GM23338 (cell line): ENCODE data around the gene CHRNB4.

Experiments
- CREB1 ChIP-seq: fragments of 250-450 bp; sonication (Bioruptor Pico); IDR thresholded peaks from 2 replicates; pipeline ENCODE4 v1.5.0; 2020; ENCODE audit warnings: low read depth, mild to moderate bottlenecking, moderate library complexity
- EZH2 ChIP-seq: fragments of 200-600 bp; sonication (generic); IDR thresholded peaks from one replicate; pipeline ENCODE4 v1.8.0; 2017; ENCODE audit warnings: antibody characterized with exemption, mild to moderate bottlenecking, low read depth; ENCODE audit not compliant: unreplicated experiment
- EZH2phosphoT487 ChIP-seq: fragments of 200-600 bp; sonication (generic); IDR thresholded peaks from one replicate; pipeline ENCODE4 v1.8.1; 2018; ENCODE audit warnings: antibody characterized with exemption; ENCODE audit not compliant: unreplicated experiment
- JUNB ChIP-seq: IDR thresholded peaks from one replicate; pipeline ENCODE4 v1.6.1; 2016; ENCODE audit warnings: antibody characterized with exemption; ENCODE audit not compliant: unreplicated experiment
- POLR2AphosphoS5 ChIP-seq: IDR thresholded peaks from 2 replicates; pipeline ENCODE4 v1.6.1; 2016; ENCODE audit warnings: antibody characterized with exemption, low read depth
- STAT1 ChIP-seq: IDR thresholded peaks from one replicate; pipeline ENCODE4 v1.6.1; 2016; ENCODE audit warnings: antibody characterized with exemption; ENCODE audit not compliant: unreplicated experiment
- ZNF114 ChIP-seq: fragments of 250-450 bp; sonication (Bioruptor Pico); IDR thresholded peaks from 2 replicates; pipeline ENCODE4 v1.5.0; 2020; ENCODE audit warnings: mild to moderate bottlenecking, moderate library complexity
- TF ChIP-seq, protein P1 (sequence below), 2 experiments: fragments of 200-600 bp in 1 of 2; sonication (generic) in 1 of 2; conservative IDR thresholded peaks; 2 replicates each; pipeline versions ENCODE4 v1.5.1 to v1.6.1; 2016 to 2017; ENCODE audit warnings: antibody characterized with exemption in 2 of 2, low read depth in 2 of 2, mild to moderate bottlenecking in 2 of 2, moderate library complexity in 1 of 2

DNA sequence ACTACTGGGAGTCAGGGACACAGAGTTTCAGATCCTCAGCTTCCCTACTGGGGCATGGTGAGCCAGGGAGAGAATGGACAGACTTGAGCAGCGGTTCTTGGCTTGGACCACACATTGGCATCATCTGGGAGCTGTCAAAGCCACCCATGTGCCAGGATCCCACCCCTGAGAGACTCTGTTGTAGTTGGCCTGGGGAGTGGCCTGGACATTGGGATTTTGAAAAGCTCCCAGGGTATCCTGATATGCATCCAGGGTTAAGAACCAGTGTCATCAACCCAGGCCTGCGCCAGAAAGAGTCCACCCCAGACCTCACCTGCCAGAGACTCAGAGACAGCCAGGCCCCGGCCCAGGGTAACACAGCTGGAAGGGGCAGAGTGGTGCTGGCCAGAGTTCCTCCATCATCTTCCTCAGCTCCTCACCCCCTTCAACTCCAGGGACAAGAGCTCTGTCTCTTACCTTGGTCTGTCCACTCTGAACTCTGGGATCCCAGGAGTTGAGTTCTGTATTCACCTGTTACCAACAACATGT is 33.0 kb upstream of the CHRNB4 start:
- TF ChIP-seq POLR2AphosphoS5 (no peak), EZH2 (no peak), CREB1 (CRISPR knock-in tag) (no peak), JUNB (no peak), STAT1 (no peak), ZNF114 (CRISPR knock-in tag) (no peak), EZH2phosphoT487 (no peak)
- TF ChIP-seq, protein P1, sequence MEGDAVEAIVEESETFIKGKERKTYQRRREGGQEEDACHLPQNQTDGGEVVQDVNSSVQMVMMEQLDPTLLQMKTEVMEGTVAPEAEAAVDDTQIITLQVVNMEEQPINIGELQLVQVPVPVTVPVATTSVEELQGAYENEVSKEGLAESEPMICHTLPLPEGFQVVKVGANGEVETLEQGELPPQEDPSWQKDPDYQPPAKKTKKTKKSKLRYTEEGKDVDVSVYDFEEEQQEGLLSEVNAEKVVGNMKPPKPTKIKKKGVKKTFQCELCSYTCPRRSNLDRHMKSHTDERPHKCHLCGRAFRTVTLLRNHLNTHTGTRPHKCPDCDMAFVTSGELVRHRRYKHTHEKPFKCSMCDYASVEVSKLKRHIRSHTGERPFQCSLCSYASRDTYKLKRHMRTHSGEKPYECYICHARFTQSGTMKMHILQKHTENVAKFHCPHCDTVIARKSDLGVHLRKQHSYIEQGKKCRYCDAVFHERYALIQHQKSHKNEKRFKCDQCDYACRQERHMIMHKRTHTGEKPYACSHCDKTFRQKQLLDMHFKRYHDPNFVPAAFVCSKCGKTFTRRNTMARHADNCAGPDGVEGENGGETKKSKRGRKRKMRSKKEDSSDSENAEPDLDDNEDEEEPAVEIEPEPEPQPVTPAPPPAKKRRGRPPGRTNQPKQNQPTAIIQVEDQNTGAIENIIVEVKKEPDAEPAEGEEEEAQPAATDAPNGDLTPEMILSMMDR (conservative IDR thresholded peaks at IDR 0.05; ENCODE audit: low read depth in 2 of 2): no peak
